DND-41 (cell line): ENCODE measurements around the gene IQCK.

ENCODE experiments used
- ATAC-seq: fragments of 200-7000 bp; cut with Tn5 transposase; 3 replicates; pipeline ENCODE4 v1.9.1; 2021; ENCODE audit warnings: low read depth; ENCODE audit not compliant: insufficient read depth
- DNase-seq: peaks from one replicate; pipeline ENCODE4 v3.0.0-alpha.2; 2020
- H2AFZ ChIP-seq: 2 replicates; pipeline ENCODE4 v1.6.0; 2012; ENCODE audit warnings: low read depth, low read length
- H3K27ac ChIP-seq: 2 replicates; pipeline ENCODE4 v1.5.1; 2012; ENCODE audit warnings: low read length, inconsistent platforms
- H3K27me3 ChIP-seq: fragments of 200-600 bp; sonication (generic); 2 replicates; pipeline ENCODE4 v1.6.0; 2012; ENCODE audit warnings: low read length, mild to moderate bottlenecking, inconsistent platforms; ENCODE audit not compliant: insufficient read depth, poor library complexity
- H3K36me3 ChIP-seq: 2 replicates; pipeline ENCODE4 v1.5.1; 2012; ENCODE audit warnings: low read length, inconsistent platforms; ENCODE audit not compliant: insufficient read depth
- H3K4me1 ChIP-seq: 2 replicates; pipeline ENCODE4 v1.5.1; 2012; ENCODE audit warnings: mild to moderate bottlenecking, low read length; ENCODE audit not compliant: insufficient read depth
- H3K4me2 ChIP-seq: 2 replicates; pipeline ENCODE4 v1.6.0; 2012; ENCODE audit warnings: mild to moderate bottlenecking, moderate library complexity, low read length, inconsistent platforms; ENCODE audit not compliant: insufficient read depth
- H3K4me3 ChIP-seq, 2 experiments: fragments of 200-600 bp in 1 of 2; shearing (Covaris generic) in 1 of 2; 2 replicates each; pipeline ENCODE4 v1.5.1; 2012 to 2016; ENCODE audit warnings: inconsistent platforms in 2 of 2, low read length in 2 of 2, mild to moderate bottlenecking in 2 of 2, low read depth in 1 of 2, moderate library complexity in 1 of 2
- H3K79me2 ChIP-seq: 2 replicates; pipeline ENCODE4 v1.6.0; 2012; ENCODE audit warnings: low read length, inconsistent platforms; ENCODE audit not compliant: insufficient read depth
- H3K9ac ChIP-seq: 2 replicates; pipeline ENCODE4 v1.6.0; 2012; ENCODE audit warnings: low read depth, mild to moderate bottlenecking, inconsistent platforms, low read length, moderate library complexity
- H3K9me3 ChIP-seq: 2 replicates; pipeline ENCODE4 v1.5.1; 2012; ENCODE audit warnings: low read length, moderate library complexity, mild to moderate bottlenecking, inconsistent platforms; ENCODE audit not compliant: insufficient read depth, severe bottlenecking
- H4K20me1 ChIP-seq: 2 replicates; pipeline ENCODE4 v1.6.0; 2012; ENCODE audit warnings: low read length; ENCODE audit not compliant: insufficient read depth
- CTCF ChIP-seq: IDR thresholded peaks from 2 replicates; pipeline ENCODE4 v1.5.1; 2012; ENCODE audit warnings: borderline replicate concordance, low read length, moderate library complexity, mild to moderate bottlenecking; ENCODE audit not compliant: poor library complexity, severe bottlenecking; ENCODE audit errors: extremely low read depth
- EZH2 ChIP-seq: IDR thresholded peaks from 3 replicates; pipeline ENCODE4 v1.6.1; 2012; ENCODE audit warnings: borderline replicate concordance, low read depth, mild to moderate bottlenecking, moderate library complexity, low read length, inconsistent platforms; ENCODE audit not compliant: severe bottlenecking

IQCK gene

GRCh38 chr16:19705146-19705501, 12.9 kb upstream of the IQCK start:
- H3K36me3 ChIP-seq: peaks cover 97% of the 10 kb centered on the region
- peaks cover 69% of the 10 kb centered on the region for H4K20me1 ChIP-seq
- peaks cover 14% of the 10 kb centered on the region for H3K79me2 ChIP-seq
- H2AFZ ChIP-seq: no peak overlapping the region
- no peaks in the 10 kb centered on the region for H3K27me3 ChIP-seq
- no peak overlapping the region for H3K27ac ChIP-seq
- DNase-seq (no peak), ATAC-seq (no peak)
- no peaks in the 10 kb centered on the region for H3K9me3 ChIP-seq
- H3K9ac ChIP-seq: no peak overlapping the region
- no peaks in the 10 kb centered on the region for H3K4me1 ChIP-seq
- H3K4me2 ChIP-seq: no peak overlapping the region
- TF ChIP-seq CTCF (no peak), EZH2 (no peak)
- H3K4me3 ChIP-seq: no peak overlapping the region

- no peak for ATAC-seq
- TF ChIP-seq EZH2 (no peak), CTCF (no peak)
Observed at GRCh38 chr16:19705843-19706242, 12.2 kb upstream of the IQCK start.

GRCh38 chr16:19706846-19707245, 11.2 kb upstream of the IQCK start:
- Histone ChIP-seq H3K9me3 (no peaks in the 10 kb centered on the region), H4K20me1 (peaks cover 80% of the 10 kb centered on the region), H3K79me2 (peaks cover 19% of the 10 kb centered on the region), H3K36me3 (peaks cover 98% of the 10 kb centered on the region), H3K27me3 (no peaks in the 10 kb centered on the region), H3K9ac (no peak overlapping the region), H3K4me2 (no peak overlapping the region), H3K4me1 (no peaks in the 10 kb centered on the region), H3K27ac (no peak overlapping the region), H3K4me3 (no peak overlapping the region), H2AFZ (no peak overlapping the region)
- TF ChIP-seq CTCF (no peak), EZH2 (no peak)
- no peak for ATAC-seq
- no peak for DNase-seq

More at GRCh38 chr16:19705843-19706242, 12.2 kb upstream of the IQCK start:
- Histone ChIP-seq H3K27ac (no peak overlapping the region), H2AFZ (no peak overlapping the region), H4K20me1 (peaks cover 73% of the 10 kb centered on the region), H3K79me2 (peaks cover 12% of the 10 kb centered on the region), H3K4me2 (no peak overlapping the region), H3K9ac (no peak overlapping the region), H3K27me3 (no peaks in the 10 kb centered on the region), H3K4me1 (no peaks in the 10 kb centered on the region), H3K4me3 (no peak overlapping the region), H3K9me3 (no peaks in the 10 kb centered on the region), H3K36me3 (peaks cover 97% of the 10 kb centered on the region)
- no peak for DNase-seq
